ENCODE results near the gene HOXB1.

Gene HOXB1

GRCh38 chr17:48575066-48575582, 44.3 kb upstream of the HOXB1 start:
- Histone ChIP-seq H3K9ac (ENCODE audit: low read length) (no peak overlapping the region), H3F3A (ENCODE audit: insufficient read depth, low read length) (no peaks in the 10 kb centered on the region), H3K4me3 (ENCODE audit: low read depth, low read length, poor library complexity, severe bottlenecking) (no peak overlapping the region), H3K79me2 (ENCODE audit: insufficient read depth, low read length) (no peaks in the 10 kb centered on the region), H3K4me1 (ENCODE audit: insufficient read depth, low read length, severe bottlenecking) (no peaks in the 10 kb centered on the region), H2AFZ (ENCODE audit: low read length) (no peak overlapping the region), H4K20me1 (ENCODE audit: insufficient read depth, low read length) (no peaks in the 10 kb centered on the region), H3K36me3 (ENCODE audit: insufficient read depth, low read length) (no peaks in the 10 kb centered on the region), H3K9me3 (ENCODE audit: low read length) (no peaks in the 10 kb centered on the region), H3K9me2 (ENCODE audit: low read depth, low read length) (no peaks in the 10 kb centered on the region), H3K4me2 (ENCODE audit: low read length) (no peak overlapping the region), H3K27me3 (ENCODE audit: insufficient read depth, low read length) (no peaks in the 10 kb centered on the region; the same call in 1 of the 2 replicates), H3K27ac (ENCODE audit: low read depth, low read length, poor library complexity, severe bottlenecking) (no peak overlapping the region)
- TF ChIP-seq CTCF (IDR thresholded peaks at IDR 0.05; ENCODE audit: low read length) (no peak), EZH2 (IDR thresholded peaks at IDR 0.05; ENCODE audit: borderline replicate concordance, low read length) (no peak)

GRCh38 chr17:48574505-48575065, 43.8 kb upstream of the HOXB1 start:
- Histone ChIP-seq H3K4me3 (ENCODE audit: low read depth, low read length, poor library complexity, severe bottlenecking) (no peak overlapping the region), H3K9ac (ENCODE audit: low read length) (no peak overlapping the region), H2AFZ (ENCODE audit: low read length) (no peak overlapping the region), H3K27ac (ENCODE audit: low read depth, low read length, poor library complexity, severe bottlenecking) (no peak overlapping the region), H3K9me2 (ENCODE audit: low read depth, low read length) (no peaks in the 10 kb centered on the region), H3K4me2 (ENCODE audit: low read length) (no peak overlapping the region), H3K4me1 (ENCODE audit: insufficient read depth, low read length, severe bottlenecking) (no peaks in the 10 kb centered on the region), H3K36me3 (ENCODE audit: insufficient read depth, low read length) (no peaks in the 10 kb centered on the region), H3K9me3 (ENCODE audit: low read length) (no peaks in the 10 kb centered on the region), H3K79me2 (ENCODE audit: insufficient read depth, low read length) (no peaks in the 10 kb centered on the region), H4K20me1 (ENCODE audit: insufficient read depth, low read length) (no peaks in the 10 kb centered on the region), H3F3A (ENCODE audit: insufficient read depth, low read length) (no peaks in the 10 kb centered on the region), H3K27me3 (ENCODE audit: insufficient read depth, low read length) (no peaks in the 10 kb centered on the region; the same call in 1 of the 2 replicates)
- TF ChIP-seq EZH2 (IDR thresholded peaks at IDR 0.05; ENCODE audit: borderline replicate concordance, low read length) (no peak), CTCF (IDR thresholded peaks at IDR 0.05; ENCODE audit: low read length) (no peak)

GRCh38 chr17:48571826-48572417, 41.1 kb upstream of the HOXB1 start:
- H3K4me3 ChIP-seq (ENCODE audit: low read depth, low read length, poor library complexity, severe bottlenecking): no peak overlapping the region
- H3K4me1 ChIP-seq (ENCODE audit: insufficient read depth, low read length, severe bottlenecking): no peaks in the 10 kb centered on the region
- H3K9me2 ChIP-seq (ENCODE audit: low read depth, low read length): no peaks in the 10 kb centered on the region
- no peaks in the 10 kb centered on the region for H3K36me3 ChIP-seq (ENCODE audit: insufficient read depth, low read length)
- no peak overlapping the region for H3K27ac ChIP-seq (ENCODE audit: low read depth, low read length, poor library complexity, severe bottlenecking)
- TF ChIP-seq CTCF (IDR thresholded peaks at IDR 0.05; ENCODE audit: low read length) (no peak), EZH2 (IDR thresholded peaks at IDR 0.05; ENCODE audit: borderline replicate concordance, low read length) (no peak)
- H3K79me2 ChIP-seq (ENCODE audit: insufficient read depth, low read length): no peaks in the 10 kb centered on the region
- no peak overlapping the region for H3K9ac ChIP-seq (ENCODE audit: low read length)
- no peak overlapping the region for H2AFZ ChIP-seq (ENCODE audit: low read length)
- H4K20me1 ChIP-seq (ENCODE audit: insufficient read depth, low read length): no peaks in the 10 kb centered on the region
- H3K27me3 ChIP-seq (ENCODE audit: insufficient read depth, low read length): no peaks in the 10 kb centered on the region; the same call in 1 of the 2 replicates
- no peaks in the 10 kb centered on the region for H3F3A ChIP-seq (ENCODE audit: insufficient read depth, low read length)
- no peak overlapping the region for H3K4me2 ChIP-seq (ENCODE audit: low read length)
- H3K9me3 ChIP-seq (ENCODE audit: low read length): no peaks in the 10 kb centered on the region
